D341Med (cell line): Measurements from ENCODE around the gene BNC2.
A peak's percentile ranks its signal among the peaks of the same experiment; 100 is the strongest.

ENCODE experiments used
- DNase-seq: peaks from one replicate; pipeline ENCODE4 v3.0.0; 2012; ENCODE audit warnings: low spot score

The BNC2 gene

DNA sequence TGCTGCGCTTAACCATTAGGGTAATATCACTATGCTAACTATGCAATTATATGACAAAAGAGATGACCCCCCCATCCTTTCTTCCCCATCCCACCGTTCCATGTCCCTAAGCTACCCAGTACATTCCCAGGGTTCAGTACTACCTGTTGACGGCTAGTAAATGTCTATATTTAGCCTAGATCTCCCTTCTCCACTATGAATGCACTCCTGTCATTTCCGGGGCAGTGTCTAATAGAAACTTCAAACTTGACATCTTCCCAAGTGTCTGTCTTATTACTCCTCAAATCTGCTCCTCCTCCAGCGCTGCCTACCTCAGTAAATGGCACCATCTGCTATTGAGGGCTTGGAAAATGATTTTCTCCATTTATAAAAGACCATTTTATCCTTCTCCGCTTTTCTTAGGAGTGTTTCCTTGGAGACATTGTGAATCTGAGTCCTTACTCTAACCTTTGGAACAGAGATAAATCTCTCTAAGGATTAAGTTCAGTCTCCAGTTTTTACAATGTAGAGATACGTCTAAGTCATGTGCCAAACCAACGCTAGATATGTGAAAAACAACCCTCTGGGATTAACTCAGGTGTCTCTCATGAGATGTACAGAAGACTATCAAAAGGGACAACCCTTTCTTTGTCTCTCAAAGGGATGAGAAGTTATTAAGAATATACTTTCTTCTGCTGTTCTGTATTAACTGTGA lies 114.9 kb downstream of the BNC2 start:
- no peak for DNase-seq

DNA sequence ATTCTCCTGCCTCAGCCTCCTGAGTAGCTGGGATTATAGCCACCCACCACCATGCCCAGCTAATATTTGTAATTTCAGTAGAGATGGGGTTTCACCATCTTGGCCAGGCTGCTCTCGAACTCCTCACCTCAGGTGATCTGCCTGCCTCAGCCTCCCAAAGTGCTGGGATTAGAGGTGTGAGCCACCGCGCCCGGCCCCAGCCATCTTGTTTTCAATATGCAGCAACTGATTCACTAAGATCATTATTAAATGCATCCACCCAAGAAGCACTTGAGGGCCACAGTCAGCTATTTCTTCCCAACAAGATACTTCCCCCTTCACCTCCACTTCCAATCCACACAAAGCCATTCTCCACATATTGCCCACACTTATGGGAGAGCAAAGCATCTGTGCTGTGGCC lies 115.8 kb downstream of the BNC2 start:
- DNase-seq: no peak

GRCh38 chr9:16753256-16753655 lies 117.2 kb downstream of the BNC2 start:
- no peak for DNase-seq

DNA sequence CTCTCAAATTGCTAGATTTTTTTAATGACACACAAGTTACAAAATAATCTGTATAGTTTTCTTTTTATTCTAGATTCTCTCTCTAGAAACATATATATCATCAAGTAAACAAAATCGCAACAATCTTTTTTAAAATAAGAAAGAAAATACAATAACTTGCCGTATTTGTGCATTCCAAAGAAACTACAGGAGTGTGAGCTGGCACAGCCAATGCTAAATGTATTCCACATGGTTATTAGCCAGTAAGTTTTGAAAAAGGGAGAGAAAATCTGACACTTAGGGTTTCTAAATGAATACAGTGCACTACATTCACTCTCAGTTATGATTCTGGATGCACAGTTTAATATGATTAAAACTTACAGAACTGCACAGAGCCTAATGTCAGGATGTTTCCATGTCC lies 117.9 kb downstream of the BNC2 start:
- DNase-seq: no peak

- DNase-seq: no peak
These were observed 119.9 kb downstream of the BNC2 start for GRCh38 chr9:16750553-16750952.

- DNase-seq: no peak
These were observed 125.1 kb downstream of the BNC2 start for GRCh38 chr9:16745359-16745758.

- DNase-seq: no peak
These were observed 126.1 kb downstream of the BNC2 start for GRCh38 chr9:16744394-16744793.

DNA sequence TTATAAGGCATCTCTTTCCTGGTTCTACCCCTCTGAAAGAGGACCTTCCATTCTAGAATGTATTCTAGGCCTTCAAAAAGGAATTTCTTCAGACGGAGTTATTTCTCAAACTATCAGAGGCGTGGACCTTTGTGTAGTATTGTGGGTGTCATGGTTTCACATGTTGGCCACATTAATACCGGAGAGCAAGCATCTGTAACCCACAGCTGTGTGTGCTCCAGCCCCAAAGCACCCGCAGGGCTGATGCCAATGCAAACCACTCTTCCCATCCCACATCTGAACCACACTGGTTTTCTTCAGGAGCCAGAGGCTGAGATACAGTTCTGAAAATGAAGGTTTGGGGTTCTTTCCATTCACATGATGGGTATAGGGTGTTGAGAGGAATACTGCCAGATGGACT lies 127.1 kb downstream of the BNC2 start:
- no peak for DNase-seq

DNA sequence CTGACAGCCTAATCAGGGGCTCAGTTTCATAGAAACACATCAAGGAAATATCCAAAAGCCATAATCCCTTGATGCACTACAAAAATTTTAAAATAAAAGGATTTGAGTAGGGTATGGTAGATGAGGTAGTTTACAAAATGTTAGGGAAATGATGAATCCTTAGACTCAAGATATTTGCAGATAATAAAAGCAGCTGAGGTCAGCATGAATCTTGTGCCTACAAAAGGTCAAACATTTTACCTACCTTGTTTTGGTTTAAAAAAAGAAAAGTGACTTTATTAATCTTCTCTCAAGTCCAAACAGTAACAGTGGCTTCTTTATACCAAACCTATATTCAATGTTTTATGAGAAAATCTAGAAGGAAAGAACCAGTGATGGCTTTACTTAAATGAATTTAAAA lies 135.5 kb downstream of the BNC2 start:
- DNase-seq: no peak

DNA sequence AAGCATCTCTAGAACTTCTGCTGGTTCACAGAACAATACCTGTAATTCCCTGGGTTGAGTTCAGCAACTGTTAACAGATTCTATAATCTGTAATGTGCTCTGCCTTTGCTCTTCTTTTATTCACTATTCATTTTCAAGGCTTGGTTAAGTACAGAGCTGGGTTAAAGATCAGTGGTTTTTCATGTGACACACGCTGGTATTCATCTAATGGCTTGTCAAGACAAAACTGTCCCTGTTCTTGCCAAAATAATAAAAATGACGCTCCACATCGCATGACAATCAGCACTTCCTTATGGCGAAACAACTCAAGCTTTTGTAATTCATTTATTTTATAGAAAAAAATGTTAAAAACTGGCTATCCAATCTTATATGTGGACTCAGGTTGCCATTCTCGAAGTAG lies 137.9 kb downstream of the BNC2 start:
- DNase-seq: no peak

DNA sequence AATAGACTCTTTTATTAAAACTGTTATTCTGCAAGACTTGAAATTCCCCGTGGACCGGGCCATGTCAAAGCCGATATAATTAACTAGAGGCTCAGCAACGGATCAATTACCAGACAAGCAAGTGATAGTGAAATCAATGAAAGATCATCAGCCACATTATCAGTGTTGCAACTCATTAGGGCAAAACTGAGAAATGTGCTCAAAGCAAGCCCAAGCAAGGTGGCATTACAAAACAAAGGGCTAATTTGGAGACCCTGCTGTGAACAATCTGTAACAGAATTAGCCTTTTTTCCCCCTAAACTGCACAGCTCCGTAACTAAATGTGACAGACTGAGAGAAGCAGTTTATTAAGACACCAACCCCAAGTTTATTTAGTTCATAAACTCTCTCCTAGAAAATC lies 140.3 kb downstream of the BNC2 start:
- DNase-seq: no peak

DNA sequence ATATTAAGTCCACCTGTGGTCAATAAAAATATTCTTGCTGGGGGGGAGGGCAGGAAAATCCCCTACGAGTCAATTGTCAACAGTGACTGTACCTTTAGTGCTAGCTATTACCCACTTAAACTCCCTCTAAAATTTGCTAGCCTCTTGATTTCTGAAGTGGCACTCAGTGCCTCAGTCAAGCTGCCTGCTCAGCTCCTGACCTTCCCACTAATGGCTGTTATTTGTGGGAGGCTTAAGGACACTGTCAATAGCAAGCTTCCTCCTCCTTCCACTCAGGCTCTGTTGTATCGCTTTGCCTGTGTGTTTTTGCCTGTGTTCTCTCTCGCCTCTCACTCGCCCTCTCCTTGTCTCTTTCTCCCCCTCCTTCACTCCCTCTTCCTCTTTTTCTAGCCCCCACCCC lies 140.8 kb downstream of the BNC2 start:
- DNase-seq: no peak

- no peak for DNase-seq
These were observed 142.3 kb downstream of the BNC2 start for GRCh38 chr9:16728137-16728508.

DNA sequence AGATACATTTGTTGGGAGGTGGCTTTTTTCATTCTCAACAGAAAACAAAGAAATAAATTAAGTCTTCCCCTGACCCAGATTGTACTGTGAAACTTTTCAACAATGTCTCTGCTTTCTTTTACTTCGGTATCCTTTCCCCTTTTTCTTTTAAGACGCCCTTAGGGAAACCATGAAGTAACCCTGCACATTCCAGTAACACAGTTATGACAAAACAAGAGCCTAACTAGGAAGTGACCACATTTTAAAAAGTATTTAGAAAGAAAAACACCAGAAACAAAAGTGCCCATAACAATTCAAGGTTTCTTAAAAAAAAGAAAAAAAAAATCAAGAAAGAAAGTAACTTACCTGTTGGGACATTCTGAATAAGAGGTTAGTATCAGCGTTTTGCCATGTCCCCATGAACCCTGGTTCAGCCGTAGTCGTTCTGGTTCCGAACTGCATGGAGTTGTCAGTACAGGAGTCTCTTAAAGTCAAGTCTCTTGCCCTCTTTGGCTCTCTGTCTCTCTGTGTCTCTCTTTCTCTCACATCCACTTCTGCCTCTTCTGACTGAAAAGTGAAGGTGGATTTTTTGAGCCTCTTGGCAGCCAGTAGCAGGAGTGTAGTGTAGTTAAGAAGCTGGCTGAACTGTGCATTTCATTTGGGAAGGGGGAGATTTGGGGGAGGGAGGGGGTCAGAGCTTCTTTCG lies 142.9 kb downstream of the BNC2 start:
- DNase-seq: no peak

DNA sequence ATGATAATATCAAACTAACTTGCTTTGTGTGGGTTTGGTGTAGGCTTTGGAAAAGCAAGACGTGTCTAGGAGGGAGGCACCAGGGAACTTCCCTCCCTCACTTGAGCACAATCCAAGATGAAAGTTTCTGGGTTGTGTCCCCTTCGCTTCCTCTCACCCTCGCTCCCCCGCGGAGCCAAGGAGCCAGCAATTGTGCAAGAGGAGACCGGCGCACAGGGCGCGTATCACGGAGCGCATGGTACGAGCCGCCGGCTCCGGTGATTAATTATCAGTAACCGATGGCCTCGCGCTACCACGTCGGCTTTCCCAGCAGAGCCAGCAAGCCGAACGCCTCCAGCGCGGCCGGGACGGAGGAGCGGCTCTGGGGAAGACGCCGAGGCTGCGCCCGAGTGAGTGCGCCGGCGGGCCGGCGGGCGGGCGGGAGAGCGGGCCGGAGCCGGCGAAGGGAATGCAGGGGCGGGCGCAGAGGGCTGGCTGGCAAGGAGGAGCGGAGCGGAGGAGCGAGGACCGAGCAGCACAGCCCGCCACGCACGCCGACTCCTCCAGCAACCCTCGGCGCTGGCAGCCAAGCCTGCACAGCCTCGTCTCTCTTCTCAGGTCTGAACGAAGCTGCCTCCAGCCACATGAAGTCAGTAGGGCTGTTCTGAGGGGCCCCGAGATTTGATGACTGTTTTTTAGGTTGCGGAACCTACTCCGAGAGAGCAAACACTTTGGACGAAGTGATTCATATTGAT lies 143.6 kb downstream of the BNC2 start:
- DNase-seq: peak; percentile 68

GRCh38 chr9:16726029-16726428 lies 144.4 kb downstream of the BNC2 start:
- no peak for DNase-seq

- DNase-seq: no peak
These were observed 145.4 kb downstream of the BNC2 start for GRCh38 chr9:16725066-16725465.

DNA sequence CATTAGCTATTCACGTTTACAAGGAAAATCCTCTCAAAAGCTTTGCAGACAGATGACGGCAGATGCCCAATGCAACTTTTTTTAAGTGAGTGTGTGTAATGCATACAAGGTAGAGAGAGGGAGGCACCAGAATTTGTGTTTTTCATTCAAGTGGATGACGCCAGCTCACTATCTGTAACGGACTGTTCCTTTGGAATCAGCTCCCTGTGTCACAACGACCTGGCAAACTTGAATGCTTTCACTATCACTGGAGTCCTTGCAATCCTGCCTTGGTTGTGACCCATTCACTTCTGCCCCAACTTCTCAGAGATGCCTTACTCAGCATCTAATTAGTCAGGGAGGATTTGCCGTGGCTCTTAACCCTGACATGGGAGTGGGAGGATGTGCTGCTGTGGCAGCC lies 148.5 kb downstream of the BNC2 start:
- no peak for DNase-seq

- DNase-seq: no peak
These were observed 150.1 kb downstream of the BNC2 start for GRCh38 chr9:16720386-16720785.

DNA sequence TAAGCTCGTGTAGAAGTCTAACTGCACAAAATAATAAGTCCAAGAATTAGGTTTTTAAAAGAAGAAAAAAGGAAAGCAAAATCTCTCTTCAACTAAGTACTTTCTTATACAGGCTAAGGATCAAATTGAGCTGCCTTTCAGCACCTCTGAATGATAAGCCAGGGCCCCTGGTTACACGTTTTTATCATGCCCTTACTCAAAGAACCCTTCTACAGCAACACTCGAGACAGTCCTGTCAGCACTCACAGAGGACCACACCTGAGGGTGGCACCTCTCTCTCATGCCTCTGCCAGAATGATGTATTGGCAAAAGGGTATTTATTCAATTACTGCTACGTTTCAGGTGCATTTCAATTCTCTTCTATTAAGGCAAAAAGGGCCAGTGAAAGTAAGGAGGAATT lies 150.5 kb downstream of the BNC2 start:
- no peak for DNase-seq

GRCh38 chr9:16718952-16719351 lies 151.5 kb downstream of the BNC2 start:
- DNase-seq: no peak

GRCh38 chr9:16718296-16718695 lies 152.2 kb downstream of the BNC2 start:
- DNase-seq: no peak

GRCh38 chr9:16716601-16717000 lies 153.9 kb downstream of the BNC2 start:
- no peak for DNase-seq
